Cerebellar nuclear complex (tissue), 1 donor: ENCODE measurements around the gene LMTK3.
A peak's percentile ranks its signal among the peaks of the same experiment; 100 is the strongest.

Experiments used
- DNase-seq, 2 experiments: peaks; one replicate each; lab custom pipeline; 2025; lab: John Stamatoyannopoulos, UW

LMTK3 gene, protein sequence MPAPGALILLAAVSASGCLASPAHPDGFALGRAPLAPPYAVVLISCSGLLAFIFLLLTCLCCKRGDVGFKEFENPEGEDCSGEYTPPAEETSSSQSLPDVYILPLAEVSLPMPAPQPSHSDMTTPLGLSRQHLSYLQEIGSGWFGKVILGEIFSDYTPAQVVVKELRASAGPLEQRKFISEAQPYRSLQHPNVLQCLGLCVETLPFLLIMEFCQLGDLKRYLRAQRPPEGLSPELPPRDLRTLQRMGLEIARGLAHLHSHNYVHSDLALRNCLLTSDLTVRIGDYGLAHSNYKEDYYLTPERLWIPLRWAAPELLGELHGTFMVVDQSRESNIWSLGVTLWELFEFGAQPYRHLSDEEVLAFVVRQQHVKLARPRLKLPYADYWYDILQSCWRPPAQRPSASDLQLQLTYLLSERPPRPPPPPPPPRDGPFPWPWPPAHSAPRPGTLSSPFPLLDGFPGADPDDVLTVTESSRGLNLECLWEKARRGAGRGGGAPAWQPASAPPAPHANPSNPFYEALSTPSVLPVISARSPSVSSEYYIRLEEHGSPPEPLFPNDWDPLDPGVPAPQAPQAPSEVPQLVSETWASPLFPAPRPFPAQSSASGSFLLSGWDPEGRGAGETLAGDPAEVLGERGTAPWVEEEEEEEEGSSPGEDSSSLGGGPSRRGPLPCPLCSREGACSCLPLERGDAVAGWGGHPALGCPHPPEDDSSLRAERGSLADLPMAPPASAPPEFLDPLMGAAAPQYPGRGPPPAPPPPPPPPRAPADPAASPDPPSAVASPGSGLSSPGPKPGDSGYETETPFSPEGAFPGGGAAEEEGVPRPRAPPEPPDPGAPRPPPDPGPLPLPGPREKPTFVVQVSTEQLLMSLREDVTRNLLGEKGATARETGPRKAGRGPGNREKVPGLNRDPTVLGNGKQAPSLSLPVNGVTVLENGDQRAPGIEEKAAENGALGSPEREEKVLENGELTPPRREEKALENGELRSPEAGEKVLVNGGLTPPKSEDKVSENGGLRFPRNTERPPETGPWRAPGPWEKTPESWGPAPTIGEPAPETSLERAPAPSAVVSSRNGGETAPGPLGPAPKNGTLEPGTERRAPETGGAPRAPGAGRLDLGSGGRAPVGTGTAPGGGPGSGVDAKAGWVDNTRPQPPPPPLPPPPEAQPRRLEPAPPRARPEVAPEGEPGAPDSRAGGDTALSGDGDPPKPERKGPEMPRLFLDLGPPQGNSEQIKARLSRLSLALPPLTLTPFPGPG (N-terminal part only)

GRCh38 chr19:48511800-48512503 lies at the start of gene LMTK3:
LMTK3 (minus strand) TSS chr19:48511835; CDS start chr19:48511576, 259 bp downstream.
- DNase-seq: peak; percentile 72 to 91

DNA sequence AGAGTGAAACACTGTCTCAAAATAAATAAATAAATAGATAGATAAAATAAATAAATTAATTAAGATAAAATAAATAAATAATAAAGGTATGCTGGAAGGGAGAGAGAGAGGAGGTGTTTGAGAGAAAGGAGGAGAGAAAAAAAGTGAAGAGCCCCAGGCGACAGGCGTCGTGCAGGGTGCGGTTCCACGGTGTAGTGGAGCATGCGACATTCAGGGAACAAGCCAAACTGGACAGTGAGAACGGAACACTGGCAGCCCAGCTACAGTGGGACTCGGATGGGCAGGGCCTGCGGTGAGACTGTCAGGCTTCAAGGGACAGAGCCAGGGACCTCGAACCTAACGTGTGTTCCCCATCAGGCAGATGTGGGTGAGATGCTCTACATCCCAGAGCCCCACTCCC lies 49.8 kb upstream of the LMTK3 start:
- no peak for DNase-seq

DNA sequence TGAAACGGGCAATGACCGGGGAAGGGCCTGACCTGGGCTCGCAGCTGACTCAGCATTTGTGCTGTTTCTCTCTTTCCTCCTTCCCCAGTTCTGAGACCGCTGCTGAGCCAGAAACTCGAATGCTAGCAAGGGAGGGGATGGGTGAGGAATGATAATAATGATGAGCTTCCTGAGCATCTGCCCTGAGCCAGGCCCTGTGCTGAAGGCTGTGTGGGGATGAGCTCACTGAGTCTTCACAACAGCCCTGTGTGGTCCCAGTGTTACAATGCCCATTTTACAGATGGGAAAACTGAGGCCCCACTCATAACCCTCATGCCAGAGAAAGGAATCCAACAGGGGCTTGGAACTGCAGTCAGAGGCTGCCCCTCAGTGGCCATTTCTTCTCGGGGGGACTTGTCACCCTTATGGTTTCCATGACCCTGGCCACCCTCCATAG lies 48.5 kb upstream of the LMTK3 start:
- DNase-seq: no peak

DNA sequence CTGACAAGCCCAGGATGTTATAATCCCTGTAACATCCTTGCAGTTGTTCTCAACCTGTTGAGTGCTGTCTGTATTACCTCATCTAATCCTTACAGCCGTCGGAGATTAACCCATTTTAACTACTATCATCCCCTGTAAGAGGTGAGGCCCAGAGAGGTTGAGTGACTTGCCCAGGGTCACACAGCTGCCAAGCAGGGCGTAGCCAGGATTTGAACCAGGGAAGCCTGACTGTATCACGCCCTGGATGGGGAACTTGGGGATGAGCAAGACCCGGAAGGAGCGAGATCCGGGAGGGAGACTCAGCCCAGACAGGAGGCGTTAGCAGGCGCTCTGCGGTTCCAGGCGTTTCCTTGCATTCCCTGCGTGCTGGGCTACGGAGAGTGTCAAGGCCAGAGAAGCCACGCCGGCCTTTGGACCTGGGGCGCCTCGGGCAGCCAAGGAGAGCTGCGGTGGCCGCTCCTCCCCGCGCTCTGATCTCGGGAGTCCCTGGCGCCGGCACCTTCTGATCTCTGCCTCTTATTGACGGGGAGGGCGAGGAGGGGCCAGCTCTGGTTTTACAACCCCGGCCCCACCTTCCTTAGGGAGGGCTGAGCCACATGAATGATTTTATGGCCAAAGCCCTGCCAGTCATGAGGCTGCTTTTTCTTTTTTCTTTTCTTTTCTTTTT lies 46.5 kb upstream of the LMTK3 start:
- DNase-seq: no peak

DNA sequence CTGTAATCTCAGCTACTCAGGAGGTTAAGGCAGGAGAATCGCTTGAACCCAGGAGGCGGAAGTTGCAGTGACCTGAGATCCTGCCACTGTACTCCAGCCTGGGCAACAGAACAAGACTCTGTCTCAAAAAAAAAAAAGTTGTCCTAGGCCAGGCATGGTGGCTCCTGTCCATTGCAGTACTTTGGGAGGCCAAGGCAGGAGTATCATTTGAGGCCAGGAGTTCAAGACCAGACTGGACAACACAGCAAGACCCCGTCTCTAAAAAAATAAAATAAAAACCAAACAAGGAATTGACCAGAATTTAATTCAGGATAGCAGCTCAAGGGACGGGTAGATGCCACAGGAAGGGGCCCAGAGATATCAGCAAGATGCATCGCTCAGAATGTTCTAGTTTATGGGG lies 45.2 kb upstream of the LMTK3 start:
- DNase-seq: no peak

GRCh38 chr19:48556163-48556562 lies 44.5 kb upstream of the LMTK3 start:
- DNase-seq: no peak

DNA sequence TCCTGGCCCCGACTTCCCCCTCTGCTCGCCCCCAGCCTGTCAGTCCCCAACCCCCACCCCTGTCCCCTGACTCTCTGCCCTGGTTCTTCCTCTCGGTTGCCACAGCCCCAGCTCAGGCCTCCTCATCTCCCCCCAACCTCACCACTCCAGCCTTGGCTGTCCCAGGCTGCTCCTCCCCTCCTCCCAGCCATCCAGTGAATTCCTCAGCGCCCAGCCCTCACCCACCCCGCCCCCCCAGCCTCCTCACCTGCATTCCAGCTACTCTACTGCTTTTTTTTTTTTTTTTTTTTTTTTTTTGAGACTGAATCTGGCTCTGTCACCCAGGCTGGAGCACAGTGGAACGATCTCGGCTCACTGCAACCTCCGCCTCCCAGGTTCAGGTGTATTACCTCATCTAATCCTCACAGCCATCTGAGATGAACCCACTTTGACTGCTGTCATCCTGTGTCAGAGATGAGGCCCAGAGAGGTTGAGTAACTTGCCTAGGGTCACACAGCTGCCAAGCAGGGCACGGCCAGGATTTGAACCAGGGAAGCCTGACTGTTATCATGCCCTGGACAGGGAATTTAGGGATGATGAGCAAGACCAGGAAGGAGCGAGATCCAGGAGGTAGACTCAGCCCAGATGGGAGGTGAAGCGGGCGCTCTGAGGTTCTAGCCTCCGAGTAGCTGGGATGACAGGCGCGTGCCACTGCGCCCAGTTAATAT lies 42.9 kb upstream of the LMTK3 start:
- DNase-seq: no peak

DNA sequence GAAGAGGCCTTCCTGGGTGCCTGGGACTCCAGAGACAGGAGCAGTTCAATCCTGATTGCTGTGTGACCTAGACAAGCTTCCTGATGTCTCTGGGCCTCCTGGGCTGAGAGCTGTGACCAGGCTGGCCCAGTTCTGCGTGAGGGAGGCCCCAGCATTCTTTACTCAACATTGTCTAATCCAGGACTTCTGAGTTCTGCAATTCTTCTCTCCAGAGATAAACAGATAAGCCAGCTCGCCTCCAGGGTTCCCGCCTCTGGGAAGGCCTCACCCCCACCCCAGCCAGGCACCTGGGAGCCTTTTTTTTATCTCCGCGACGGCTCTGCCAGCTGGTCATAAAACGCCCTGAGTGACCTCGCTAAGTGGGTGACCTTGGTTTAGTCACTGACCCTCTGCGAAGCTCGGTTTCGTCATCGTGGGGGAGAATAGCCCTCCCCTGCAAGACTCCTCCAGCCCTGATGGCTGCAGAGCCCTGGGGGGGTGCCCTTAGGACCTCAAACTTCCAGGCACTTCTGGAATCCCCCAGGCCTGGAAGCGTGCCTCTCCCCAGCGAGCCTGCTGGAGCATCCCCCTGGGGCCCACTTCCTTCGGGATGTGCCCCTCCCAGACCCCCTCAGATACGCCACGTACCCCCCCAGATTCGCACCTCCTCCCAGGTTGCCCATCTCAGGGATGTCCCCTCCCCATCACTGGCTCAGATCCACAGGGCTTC lies 42.2 kb upstream of the LMTK3 start:
- no peak for DNase-seq

DNA sequence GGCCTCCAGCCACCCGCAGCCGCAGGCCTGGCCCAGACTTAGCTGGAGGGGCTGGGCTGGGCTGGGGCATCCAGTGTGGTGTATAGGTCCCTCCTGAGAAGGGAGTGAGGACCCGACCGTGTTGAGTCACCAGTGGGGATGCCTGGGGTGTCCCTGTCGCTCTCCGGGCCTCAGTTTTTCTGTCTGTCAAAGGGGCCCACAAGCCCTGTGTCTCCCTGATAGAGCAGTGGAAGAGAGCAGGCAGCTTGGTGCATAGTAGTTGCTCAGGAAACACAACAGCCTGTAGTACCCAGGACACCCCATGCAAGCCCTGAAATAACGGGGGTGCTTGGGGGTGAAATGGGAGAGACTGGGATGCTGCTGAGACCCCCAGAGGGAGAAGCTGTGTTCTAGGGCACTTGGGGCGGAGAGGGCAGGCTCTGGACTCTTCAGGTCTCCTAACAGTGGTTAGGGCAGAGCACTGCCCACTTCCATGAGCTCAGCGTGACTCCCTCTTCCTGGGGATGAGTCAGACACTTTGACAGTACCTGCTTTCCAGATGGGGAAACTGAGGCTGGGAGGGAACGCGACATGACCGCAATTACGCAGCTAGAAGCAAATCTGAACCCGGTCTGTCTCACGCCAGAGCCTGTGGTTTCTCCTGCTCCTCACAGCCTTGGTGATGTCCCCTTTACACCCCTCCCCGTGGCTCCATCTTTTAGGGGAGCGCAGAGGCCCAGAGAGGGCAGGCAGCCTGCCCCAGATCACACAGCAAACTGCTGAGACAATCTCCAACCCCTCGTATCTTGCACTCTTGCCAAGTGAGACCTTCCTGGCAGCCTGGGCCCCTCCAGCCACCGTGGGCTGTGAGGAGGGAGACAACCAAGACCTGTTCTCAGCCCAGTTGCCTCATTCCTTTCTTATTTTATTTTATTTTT lies 41.0 kb upstream of the LMTK3 start:
- no peak for DNase-seq

DNA sequence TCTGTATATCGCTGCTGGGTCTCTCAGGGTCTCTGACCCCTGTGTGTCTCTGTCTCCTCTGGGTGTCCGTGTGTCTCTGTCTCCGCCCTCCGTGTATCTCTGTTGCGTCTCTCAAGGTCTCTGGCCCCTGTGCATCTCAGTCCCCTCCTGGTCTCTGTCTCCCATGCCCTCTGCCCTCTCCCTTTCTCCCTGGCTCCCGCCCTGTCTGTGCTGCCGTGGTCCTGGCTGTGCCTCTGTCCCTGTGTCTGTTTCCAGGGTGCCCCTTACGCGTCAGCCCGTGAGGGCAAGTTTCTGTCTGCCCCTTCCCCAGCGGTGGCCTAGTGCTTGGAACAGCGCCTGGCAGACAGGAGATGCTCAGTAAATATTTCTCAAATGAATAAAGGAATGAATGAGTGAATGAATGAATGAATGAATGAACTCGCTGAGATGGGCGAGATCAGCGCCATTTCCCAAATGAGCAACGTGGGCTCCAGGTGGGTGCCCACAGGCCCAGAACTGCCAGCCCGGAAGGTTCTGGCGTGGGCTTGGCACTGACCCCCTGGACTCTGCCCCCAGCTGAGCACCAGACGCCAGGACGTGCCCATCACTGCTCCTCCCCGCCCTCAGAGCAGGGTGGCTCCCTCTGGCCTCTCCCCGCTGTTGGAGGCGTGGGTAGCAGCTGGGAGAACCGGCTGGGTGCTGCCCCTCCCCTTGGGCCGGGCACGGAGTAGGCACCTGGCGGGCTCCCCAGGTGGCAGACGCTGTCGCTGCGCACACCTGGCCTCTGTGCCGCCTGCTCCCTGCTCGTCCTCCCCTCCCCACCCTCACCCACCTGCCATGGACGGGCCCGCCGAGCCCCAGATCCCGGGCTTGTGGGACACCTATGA lies 40.0 kb upstream of the LMTK3 start, which contains the start of gene SULT2B1:
TSS of gene SULT2B1 (plus strand) at position 736 of the 866 bp plus-strand sequence. CDS start at position 817, 81 bp downstream.
- no peak for DNase-seq

DNA sequence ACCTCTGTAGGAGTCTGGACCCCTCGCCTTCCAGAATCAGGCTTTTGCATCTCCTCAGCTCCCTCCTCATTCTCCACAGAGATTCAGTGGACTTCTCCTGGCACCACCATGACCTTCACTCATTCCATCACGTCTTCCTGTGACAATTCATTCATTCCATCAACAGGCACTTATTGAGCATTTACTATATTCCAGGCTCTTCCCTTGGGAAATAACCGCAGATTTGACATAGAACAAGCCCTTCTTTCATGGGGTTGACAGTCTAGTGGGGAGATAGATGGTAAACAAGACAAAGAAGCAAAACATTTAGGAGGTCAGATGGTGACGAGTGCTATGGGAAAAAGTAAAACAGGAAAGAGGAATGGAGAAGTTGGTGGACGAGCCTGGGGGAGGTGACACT lies 37.7 kb upstream of the LMTK3 start:
- no peak for DNase-seq

DNA sequence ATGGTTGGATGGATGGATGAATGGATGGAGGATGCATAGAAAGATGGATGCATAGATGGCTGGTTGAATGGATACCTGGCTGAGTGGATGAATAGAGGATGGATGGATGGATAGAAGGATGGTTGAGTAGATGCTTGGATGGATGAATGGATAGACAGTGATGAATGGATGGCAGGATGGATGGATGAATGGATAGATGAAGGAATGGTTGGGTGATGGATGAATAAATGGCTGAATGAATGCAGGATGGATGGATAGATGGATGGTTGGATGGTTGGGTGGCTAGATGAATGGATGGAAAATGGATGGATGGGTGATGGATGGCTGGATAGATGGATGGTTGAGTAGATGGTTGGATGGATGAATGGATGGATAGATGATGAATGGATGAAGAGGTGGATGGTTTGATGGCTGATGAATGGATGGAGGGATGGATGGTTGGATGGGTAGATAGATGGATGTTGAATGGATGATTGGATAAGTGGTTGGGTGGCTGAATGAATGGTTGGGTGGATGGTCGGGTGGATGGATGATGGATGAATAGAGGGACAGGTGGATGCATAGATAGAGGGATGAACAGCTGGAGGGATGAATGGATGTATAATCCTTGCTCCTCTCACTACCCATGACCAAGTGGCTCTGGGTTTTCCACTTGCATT lies 36.7 kb upstream of the LMTK3 start:
- DNase-seq: no peak

DNA sequence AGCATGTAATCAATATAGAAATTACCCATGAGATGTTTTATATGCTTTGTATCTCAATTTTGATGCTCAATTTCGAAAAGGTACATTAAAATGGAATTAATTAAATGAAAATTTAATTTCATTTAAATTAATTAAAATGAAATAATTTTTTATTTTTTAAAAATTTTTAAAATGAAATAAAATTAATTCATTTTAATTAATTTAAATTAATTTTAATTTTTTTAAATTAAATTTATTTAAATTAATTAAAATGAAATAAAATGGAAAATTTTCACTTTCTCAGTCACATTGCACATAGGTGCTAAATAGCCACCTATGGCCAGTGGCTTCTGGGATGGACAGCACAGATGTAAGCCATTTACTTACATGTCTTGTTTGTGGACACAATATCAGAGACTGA lies 36.1 kb upstream of the LMTK3 start:
- DNase-seq: no peak

DNA sequence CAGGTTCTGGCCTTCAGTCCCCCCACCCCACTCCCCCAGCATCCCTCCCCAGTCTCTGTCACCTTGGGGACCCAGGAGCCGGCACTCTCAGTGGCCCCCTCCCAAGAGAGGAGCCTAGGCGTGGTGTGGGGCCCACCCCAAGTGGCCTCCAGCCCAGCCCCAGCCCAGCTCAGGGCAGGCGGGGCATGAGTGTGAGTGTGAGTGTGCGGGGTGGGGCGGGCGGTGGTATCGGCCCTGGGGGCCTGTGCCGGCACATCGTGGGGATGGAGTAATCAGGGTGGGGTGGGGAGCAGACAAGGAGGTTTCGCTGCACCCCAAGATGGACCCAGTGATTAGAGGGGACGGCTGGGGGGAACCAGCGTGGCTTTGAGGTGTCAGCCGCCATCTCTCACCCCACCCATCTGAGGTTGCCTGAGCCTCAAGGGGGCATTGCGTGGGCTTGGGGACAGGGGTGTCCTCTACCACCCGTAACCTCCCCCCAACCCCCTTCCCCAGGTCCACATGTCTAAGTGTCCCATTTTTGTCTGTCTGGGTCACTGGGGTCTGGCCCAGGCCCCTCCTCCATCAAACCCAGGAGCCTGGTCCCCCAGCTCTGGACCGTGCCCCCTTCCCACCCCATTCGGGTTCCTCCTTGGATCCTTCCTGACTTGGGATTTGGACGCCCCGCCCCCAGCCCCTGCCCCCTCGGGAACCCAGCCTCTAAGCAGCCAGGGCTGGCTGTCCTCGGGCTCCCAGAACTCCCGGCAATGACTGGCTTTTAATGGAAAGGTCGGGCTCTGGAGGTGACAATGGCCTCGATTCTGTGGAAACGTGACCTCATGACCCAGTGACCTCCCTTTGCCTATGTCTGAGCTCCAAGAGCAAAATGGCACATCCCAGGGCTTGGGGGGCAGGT lies 33.5 kb upstream of the LMTK3 start:
- DNase-seq: no peak

GRCh38 chr19:48543121-48543710 lies 31.6 kb upstream of the LMTK3 start:
- DNase-seq: no peak

- DNase-seq: no peak
These were observed 30.2 kb upstream of the LMTK3 start for GRCh38 chr19:48541813-48542212.
